ENCODE results near the gene PCDH12. TPM values are rescaled to one million over a fixed set of nuclear protein-coding genes. Genes with fewer than 3 reads are reported as not detected.

PCDH12 gene
- total RNA-seq, 1 experiment from 2014 or later, result 0.02 TPM

DNA sequence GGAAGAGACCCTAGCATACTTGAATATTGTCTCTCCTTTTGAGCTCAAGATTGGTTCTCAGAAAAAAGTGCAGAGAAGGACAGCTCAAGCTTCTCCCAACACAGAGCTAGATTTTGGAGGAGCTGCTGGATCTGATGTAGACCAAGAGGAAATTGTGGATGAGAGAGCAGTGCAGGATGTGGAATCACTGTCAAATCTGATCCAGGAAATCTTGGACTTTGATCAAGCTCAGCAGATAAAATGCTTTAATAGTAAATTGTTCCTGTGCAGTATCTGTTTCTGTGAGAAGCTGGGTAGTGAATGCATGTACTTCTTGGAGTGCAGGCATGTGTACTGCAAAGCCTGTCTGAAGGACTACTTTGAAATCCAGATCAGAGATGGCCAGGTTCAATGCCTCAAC, 20.4 kb upstream of the PCDH12 start:
- ChIA-PET RAD21 (ENCODE audit: low non-redundant PET in 1 of 2, low total read pairs in 2 of 2, uncharacterized antibody in 2 of 2, unreplicated experiment in 2 of 2) (no interaction called here), CTCF (interaction anchor here (1.9 to 2.4 kb wide), 2 partner anchors 9 to 13 kb away, joined by 7 to 10 read pairs; partner anchors contain the start of gene RNF14), POLR2A (no interaction called here)
- H3K27me3 ChIP-seq (ENCODE audit: insufficient read depth, low read length), result no peaks in the 10 kb centered on the region
- TF ChIP-seq SRF (IDR thresholded peaks at IDR 0.05; ENCODE audit: low read depth), result no peak
- TF ChIP-seq, protein P1, sequence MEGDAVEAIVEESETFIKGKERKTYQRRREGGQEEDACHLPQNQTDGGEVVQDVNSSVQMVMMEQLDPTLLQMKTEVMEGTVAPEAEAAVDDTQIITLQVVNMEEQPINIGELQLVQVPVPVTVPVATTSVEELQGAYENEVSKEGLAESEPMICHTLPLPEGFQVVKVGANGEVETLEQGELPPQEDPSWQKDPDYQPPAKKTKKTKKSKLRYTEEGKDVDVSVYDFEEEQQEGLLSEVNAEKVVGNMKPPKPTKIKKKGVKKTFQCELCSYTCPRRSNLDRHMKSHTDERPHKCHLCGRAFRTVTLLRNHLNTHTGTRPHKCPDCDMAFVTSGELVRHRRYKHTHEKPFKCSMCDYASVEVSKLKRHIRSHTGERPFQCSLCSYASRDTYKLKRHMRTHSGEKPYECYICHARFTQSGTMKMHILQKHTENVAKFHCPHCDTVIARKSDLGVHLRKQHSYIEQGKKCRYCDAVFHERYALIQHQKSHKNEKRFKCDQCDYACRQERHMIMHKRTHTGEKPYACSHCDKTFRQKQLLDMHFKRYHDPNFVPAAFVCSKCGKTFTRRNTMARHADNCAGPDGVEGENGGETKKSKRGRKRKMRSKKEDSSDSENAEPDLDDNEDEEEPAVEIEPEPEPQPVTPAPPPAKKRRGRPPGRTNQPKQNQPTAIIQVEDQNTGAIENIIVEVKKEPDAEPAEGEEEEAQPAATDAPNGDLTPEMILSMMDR (IDR thresholded peaks at IDR 0.05 in 2 of 3, conservative IDR thresholded peaks at IDR 0.05 in 1 of 3; ENCODE audit: borderline replicate concordance in 1 of 3, insufficient read depth in 1 of 3, low read depth in 2 of 3, low read length in 2 of 3), result no peak
- TF ChIP-seq POLR2A (IDR thresholded peaks at IDR 0.05; ENCODE audit: borderline replicate concordance, extremely low read depth, insufficient read depth, insufficient read length), result no peak
- no peak for TF ChIP-seq SP1 (IDR thresholded peaks at IDR 0.05; ENCODE audit: low read depth)
- TF ChIP-seq JUND (IDR thresholded peaks at IDR 0.05), result no peak
- TF ChIP-seq, protein P2, sequence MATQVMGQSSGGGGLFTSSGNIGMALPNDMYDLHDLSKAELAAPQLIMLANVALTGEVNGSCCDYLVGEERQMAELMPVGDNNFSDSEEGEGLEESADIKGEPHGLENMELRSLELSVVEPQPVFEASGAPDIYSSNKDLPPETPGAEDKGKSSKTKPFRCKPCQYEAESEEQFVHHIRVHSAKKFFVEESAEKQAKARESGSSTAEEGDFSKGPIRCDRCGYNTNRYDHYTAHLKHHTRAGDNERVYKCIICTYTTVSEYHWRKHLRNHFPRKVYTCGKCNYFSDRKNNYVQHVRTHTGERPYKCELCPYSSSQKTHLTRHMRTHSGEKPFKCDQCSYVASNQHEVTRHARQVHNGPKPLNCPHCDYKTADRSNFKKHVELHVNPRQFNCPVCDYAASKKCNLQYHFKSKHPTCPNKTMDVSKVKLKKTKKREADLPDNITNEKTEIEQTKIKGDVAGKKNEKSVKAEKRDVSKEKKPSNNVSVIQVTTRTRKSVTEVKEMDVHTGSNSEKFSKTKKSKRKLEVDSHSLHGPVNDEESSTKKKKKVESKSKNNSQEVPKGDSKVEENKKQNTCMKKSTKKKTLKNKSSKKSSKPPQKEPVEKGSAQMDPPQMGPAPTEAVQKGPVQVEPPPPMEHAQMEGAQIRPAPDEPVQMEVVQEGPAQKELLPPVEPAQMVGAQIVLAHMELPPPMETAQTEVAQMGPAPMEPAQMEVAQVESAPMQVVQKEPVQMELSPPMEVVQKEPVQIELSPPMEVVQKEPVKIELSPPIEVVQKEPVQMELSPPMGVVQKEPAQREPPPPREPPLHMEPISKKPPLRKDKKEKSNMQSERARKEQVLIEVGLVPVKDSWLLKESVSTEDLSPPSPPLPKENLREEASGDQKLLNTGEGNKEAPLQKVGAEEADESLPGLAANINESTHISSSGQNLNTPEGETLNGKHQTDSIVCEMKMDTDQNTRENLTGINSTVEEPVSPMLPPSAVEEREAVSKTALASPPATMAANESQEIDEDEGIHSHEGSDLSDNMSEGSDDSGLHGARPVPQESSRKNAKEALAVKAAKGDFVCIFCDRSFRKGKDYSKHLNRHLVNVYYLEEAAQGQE (IDR thresholded peaks at IDR 0.05; ENCODE audit: low read depth), result no peak
- TF ChIP-seq ZFX (IDR thresholded peaks at IDR 0.05), result no peak
- no peak for TF ChIP-seq SIN3A (IDR thresholded peaks at IDR 0.05; ENCODE audit: low read depth)
- TF ChIP-seq, protein P3, sequence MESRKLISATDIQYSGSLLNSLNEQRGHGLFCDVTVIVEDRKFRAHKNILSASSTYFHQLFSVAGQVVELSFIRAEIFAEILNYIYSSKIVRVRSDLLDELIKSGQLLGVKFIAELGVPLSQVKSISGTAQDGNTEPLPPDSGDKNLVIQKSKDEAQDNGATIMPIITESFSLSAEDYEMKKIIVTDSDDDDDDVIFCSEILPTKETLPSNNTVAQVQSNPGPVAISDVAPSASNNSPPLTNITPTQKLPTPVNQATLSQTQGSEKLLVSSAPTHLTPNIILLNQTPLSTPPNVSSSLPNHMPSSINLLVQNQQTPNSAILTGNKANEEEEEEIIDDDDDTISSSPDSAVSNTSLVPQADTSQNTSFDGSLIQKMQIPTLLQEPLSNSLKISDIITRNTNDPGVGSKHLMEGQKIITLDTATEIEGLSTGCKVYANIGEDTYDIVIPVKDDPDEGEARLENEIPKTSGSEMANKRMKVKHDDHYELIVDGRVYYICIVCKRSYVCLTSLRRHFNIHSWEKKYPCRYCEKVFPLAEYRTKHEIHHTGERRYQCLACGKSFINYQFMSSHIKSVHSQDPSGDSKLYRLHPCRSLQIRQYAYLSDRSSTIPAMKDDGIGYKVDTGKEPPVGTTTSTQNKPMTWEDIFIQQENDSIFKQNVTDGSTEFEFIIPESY (IDR thresholded peaks at IDR 0.05; ENCODE audit: extremely low read depth, insufficient replicate concordance, low read length), result no peak
- TF ChIP-seq EZH2phosphoT487 (IDR thresholded peaks at IDR 0.05; ENCODE audit: borderline replicate concordance), result no peak
- TF ChIP-seq, protein P4, sequence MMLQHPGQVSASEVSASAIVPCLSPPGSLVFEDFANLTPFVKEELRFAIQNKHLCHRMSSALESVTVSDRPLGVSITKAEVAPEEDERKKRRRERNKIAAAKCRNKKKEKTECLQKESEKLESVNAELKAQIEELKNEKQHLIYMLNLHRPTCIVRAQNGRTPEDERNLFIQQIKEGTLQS (IDR thresholded peaks at IDR 0.05), result no peak
- TF ChIP-seq CBX3 (IDR thresholded peaks at IDR 0.05; ENCODE audit: low read depth), result no peak
- TF ChIP-seq, protein P5, sequence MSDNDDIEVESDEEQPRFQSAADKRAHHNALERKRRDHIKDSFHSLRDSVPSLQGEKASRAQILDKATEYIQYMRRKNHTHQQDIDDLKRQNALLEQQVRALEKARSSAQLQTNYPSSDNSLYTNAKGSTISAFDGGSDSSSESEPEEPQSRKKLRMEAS (IDR thresholded peaks at IDR 0.05), result no peak
- no peak for TF ChIP-seq RAD21 (IDR thresholded peaks at IDR 0.05; ENCODE audit: low read depth)
- no peak for TF ChIP-seq TCF7L2 (IDR thresholded peaks at IDR 0.05; ENCODE audit: borderline replicate concordance, extremely low read depth, insufficient read depth, insufficient read length)
- TF ChIP-seq YY1 (IDR thresholded peaks at IDR 0.05; ENCODE audit: extremely low read depth, insufficient replicate concordance, low read depth, low read length), result no peak
- H3K9me2 ChIP-seq (ENCODE audit: insufficient read depth), result no peaks in the 10 kb centered on the region
- no peak overlapping the region for H3K9ac ChIP-seq (ENCODE audit: low read length)
- DNase-seq (ENCODE audit: low read depth, low spot score) (no peak), ATAC-seq (no peak)
- no peaks in the 10 kb centered on the region for H3K9me3 ChIP-seq (ENCODE audit: control insufficient read depth in 1 of 2, insufficient read depth in 1 of 2, low read depth in 1 of 2, low read length in 2 of 2)
- no peak overlapping the region for H3K4me2 ChIP-seq (ENCODE audit: low read length)
- no peak overlapping the region for H3K27ac ChIP-seq (ENCODE audit: low read depth, low read length)
- BruUV-seq (replicated peaks), result no TSS peak
- no peak overlapping the region for H3K4me3 ChIP-seq (replicated peaks in 1 of 2; ENCODE audit: low read depth in 1 of 2, low read length in 2 of 2)
- H3K79me2 ChIP-seq (ENCODE audit: insufficient read depth, low read length), result no peaks in the 10 kb centered on the region
- H3K4me1 ChIP-seq (ENCODE audit: control insufficient read depth in 1 of 2, insufficient read depth in 2 of 2, low read length in 2 of 2), result no peaks in the 10 kb centered on the region
- H2AFZ ChIP-seq (ENCODE audit: low read depth, low read length, poor library complexity, severe bottlenecking), result no peak overlapping the region
- intact Hi-C loops (cut with micrococcal nuclease), result no loop called here
- no peaks in the 10 kb centered on the region for H4K20me1 ChIP-seq (ENCODE audit: insufficient read depth)
- peaks cover 36 to 48% of the 10 kb centered on the region in 2 experiments for H3K36me3 ChIP-seq (ENCODE audit: control insufficient read depth in 1 of 2, insufficient read depth in 2 of 2, low read length in 2 of 2)

Measured in HCT116 (cell line).